Hematopoietic multipotent progenitor cell (in vitro differentiated cells): ENCODE measurements around the gene ADAP1. TPM values are rescaled to one million over a fixed set of nuclear protein-coding genes. Genes with fewer than 3 reads are reported as not detected.
A peak's percentile ranks its signal among the peaks of the same experiment; 100 is the strongest.
"Not testable (repeated sequence)": the region's sequence is repeated elsewhere in the genome, so short reads cannot be mapped to it uniquely, and the experiment has no call there.

Experiments used
- DNase-seq, 3 donors: peaks; one replicate each; pipeline ENCODE4 v3.0.0-alpha.2; 2011 to 2015; ENCODE audit warnings: low read depth in 2 of 3, low spot score in 2 of 3
- total RNA-seq: library from RNA; depleted of rRNA; stranded (reverse); fragments of >200 nt; gene quantifications from one replicate; pipeline ENCODE4 v1.2.3, GENCODE V29; 2012

Gene ADAP1
- total RNA-seq, 1 donor, result 16.2 TPM

DNA sequence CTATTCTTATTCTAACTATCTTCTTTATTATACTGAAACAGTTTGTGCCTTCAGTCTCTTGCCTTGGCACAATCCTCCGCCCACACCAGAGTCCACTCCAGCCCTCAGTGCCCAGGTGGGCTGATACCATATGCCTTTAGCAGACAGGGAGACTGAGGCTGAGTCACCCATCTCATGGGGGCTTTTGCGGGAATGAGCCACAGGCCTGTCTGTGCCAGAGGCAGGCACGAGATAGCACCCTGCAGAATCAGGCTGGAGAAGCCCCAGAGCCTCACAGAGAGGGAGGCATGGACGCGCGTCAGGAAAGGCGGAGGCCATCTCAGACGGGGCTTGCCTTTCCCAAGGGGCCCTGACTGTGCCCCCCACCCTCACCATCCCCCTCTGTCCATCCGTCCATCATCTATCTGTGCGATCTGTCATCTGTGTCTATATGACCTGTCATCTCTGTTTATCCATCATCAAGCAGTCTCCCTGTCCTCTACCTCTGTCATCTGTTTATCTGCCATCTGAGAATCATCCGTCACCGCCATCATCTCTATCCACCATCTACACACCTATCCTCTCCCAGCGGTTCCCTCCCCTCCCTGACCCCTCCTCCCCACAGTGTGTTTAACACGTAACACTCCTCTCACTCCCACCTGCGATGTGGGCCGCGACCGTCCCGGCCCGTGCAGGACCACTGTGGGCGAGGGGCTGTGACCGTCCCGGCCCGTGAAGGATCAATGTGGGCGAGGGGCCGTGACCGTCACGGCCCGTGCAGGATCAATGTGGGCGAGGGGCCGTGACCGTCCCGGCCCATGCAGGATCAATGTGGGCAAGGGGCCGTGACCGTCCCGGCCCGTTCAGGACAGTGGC lies 7.3 kb upstream of the ADAP1 start:
- no peak for DNase-seq

DNA sequence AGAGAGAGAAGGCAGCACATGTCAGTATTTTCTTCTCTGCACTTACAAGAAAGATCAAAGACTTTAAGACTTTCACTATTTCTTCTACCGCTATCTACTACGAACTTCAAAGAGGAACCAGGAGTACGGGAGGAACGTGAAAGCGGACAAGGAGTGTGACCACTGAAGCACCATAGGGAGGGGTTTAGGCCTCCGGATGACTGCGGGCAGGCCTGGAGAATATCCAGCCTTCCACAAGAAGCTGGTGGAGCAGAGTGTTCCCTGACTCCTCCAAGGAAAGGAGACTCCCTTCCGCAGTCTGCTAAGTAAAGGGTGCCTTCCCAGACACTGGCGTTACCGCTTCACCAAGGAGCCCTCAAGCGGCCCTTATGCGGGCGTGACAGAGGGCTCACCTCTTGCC lies 6.5 kb upstream of the ADAP1 start:
- DNase-seq, result not testable (repeated sequence)

DNA sequence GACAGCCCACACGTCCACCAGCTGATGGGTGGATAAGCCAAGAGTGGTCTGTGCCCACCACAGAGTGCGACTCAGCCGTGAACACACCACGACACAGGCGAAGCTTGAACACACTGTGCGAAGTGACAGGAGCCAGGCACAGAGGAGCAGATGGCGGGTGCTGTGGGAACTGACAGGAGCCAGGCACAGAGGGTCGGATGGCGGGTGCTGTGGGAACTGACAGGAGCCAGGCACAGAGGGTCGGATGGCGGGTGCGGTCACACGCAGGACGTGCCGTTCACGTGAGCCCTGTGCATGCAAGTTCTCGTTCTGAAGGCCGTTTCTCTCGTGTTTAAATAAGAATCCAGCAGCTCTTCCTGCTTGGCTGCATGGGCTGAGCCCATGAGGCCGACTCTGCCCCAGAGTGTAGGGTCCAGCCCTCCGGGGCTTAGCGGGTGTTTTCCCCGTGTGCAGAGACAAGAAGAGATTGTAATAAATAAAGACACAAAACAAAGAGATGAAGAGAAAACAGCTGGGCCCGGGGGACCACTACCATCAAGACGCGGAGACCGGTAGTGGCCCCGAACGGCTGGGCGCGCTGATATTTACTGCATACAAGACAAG lies 5.9 kb upstream of the ADAP1 start:
- DNase-seq, result no peak

DNA sequence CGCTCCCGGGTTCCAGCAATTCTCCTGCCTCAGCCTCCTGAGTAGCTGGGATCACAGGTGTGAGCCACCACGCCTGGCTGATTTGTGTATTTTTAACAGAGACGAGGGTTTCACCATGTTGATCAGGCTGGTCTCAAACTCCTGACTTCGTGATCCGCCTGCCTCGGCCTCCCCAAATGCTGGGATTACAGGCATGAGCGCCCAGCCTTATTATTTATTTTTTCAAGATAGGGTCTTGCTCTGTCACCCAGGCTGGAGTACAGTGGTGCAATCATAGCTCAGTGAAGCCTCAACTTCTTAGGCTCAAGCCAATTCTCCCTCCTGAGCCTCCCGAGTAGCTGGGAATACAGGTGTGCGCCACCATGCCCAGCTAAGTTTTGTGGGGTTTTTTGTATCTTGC lies 5.3 kb upstream of the ADAP1 start:
- not testable (repeated sequence) for DNase-seq

DNA sequence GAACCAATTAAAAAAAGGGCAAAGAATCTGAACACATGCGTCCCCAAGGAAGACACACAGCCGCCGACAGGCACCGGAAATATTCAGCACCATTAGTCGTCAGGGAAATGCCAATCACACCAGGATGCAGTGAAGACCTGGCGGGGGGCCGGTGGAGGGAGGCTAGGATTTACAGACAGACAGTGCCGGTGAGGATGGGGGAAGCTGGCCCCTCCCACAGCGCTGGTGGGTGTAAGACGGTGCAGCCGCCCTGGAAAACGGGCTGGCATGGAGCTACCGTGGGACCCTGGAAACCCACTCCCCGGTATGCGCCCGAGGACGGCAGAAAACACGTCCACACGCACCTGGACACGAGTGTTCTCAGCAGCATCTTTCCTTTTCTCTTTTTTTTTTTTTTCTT lies 4.8 kb upstream of the ADAP1 start:
- no peak for DNase-seq

DNA sequence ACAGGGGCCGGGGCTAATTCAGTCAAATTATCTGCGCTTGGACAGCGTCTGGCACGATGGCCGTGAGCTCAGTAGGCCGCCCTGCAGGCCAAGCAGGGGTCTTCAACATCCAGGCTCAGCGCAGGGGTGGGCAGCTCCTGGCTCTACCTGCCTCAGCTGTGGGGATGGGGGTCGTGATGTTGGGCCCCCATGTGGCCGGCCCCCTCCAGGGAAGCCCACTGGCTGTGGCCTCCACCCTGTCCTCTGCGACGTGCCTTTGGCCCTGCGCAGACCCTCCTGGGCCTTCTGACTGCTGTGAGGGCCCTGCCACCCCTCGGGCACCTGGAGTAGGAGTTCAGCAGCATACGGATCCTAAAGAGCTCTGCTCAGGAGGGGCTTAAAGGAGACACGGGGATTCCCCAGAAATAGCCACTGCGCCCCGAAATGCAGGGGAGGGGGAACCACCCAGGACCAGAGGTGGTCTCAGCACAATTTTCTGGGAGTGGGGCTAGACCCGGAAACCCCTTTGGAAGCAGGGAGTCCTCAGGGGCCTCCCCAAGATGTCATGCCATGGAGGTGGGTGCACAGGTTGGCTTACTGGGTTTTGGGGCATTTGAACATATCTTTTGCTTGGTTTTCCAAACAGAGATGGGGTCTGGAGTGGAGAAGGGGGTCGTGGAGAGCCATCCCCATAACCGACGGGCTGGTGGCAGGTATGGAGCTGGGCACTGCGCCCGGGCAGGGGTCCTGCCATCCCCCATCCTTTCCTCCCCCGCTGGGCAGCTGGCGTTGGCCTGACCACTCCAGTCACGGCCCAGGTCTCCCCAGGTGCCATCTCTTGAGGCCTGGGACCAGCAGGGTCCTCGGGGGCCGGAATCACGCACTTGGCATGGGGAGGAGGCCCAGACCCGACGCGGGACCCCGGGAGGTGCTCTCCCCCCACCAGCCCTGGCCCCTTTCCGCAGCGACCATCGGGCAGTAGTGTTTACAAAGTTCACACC lies 4.0 kb upstream of the ADAP1 start:
- DNase-seq, result no peak

DNA sequence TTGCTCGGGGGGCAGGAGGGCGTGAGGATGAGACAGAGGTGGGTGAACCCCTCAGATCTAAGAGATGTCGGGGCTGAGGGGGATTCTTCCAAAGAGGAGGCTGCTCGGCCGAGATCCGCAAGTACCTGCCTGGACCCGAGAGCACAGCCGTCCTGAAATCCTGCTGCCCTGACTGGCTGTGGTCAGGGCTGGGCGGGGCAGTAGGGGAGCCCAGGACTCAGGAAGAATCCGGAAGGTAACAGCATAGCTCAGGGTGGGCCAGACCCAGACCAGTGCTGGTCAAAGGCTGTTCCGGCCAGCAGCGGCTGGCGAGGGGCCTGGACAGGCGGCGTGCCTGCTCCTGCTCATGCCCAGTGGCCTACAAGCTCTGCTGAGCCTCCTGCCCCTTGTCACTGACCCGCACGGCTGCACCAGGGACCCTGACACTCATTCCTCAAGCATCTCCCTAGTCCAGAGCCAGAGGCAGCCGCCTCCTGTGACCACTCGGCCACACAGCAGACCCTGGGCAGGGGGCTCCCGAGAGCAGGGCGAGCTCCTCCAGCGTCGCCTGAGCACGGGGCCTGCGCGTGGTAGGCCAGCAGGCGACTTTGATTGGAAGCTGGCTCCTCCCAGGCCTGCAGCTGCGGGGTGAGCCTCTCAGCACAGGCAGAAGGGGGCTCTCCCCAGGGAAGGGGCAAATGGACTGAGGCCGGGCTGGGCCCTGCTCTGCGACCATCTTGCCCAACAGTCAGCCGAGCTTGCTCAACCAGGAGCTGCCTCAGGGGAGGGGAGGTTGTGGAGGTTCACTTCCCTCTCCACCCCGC lies 3.1 kb upstream of the ADAP1 start:
- DNase-seq, result no peak

DNA sequence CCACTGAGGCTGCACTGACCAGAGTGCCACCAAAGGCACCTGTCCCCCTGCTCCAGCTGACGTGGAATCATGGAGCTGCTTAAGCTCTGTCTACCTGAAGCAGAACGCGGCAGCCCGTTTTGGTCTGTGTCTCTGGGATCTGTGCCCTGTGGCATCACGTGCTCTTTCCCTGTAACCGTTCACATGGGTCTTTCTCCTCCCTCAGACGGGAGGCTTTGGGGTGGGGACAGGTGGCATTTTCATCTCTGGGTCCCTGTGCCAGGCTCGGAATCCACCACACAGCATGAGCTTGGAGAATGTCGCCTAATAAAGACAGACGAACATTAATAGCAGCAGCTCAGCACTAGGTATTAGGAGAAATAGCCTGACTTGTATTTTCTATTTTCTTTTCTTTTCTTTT lies 1.6 kb upstream of the ADAP1 start:
- DNase-seq, result no peak

DNA sequence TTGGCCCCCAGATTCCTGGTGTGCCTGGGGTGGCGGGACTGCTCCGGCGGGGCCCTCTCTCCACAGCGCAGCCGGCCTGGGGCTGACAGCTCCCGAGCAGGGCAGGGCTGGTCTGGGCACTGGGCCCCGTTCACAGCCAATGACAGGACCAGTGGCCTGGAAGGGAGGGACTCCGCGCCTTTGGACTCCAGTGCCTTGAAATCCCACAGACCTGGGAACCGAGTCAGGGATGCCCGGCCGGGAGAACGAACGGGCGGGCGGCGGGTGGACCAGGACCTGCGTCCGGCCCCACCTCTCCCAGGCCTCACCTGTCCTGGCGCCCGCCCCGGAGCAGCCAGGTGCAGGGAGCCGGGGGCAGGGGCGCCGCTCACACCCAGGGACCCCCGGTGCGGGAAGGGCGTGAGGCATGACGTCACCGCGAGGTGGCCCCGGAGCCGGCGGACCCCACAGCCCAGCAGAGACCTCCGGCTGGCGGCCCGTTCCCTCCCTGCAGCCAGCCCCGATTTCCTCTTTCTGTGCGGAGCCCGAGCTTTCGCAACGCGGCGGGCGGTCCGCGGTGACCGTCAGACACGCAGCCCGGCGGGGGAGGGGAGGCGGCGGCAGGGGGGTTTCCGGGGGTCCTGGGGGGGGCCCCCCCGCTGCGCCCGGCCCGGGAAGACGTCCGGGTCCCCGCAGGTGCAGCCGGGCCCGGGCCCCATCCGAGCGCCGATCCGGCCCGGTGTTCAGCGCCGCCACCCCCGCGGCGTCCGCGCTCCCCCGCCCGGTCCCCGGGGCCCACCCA lies 743 bp downstream of the ADAP1 start:
- peak in 2 of 3 donors; percentile 43 to 53 for DNase-seq

DNA sequence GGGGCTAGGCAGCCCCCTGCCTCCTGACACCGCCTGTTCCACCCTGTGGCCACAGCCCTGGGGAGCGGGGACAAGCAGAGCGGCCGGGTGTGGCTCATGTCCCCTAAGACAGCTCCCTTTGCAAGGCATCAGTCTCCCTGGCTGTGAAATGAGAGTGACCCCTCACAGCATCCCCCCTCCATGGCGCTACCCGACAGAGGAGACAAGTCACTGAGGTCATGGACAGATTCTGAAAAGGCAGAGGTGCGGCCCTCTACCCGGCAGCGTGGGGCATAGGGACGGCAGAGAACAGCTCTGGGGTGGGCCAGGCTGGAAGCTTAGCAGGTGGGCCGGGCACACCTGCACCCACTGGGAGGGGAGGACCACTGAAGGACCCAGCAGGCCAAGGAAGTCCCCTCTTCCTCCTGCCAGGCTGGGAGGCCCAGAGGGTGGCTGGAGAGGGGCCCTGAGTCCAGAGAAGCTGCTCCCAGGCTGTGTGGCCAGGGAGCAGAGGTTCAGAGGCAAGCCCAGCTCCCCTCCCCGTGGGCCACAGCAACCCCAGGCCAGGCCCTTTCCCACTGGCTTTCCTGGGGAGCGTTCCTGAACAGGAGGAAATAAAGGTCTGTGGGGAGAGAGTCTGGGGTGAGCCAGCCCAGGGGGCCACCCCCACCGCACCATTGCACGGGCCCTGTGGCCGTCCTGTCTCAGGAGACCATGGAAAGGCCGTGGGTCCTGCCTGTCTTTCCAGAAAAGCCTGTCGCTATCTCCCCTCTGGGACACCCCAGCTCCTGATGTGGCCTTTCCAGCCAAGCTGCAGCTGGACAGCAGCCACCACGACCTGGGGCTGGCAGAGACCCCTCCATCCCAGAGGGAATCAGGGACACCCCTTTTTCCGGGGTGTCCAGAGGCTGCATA lies 1.7 kb downstream of the ADAP1 start:
- no peak for DNase-seq

DNA sequence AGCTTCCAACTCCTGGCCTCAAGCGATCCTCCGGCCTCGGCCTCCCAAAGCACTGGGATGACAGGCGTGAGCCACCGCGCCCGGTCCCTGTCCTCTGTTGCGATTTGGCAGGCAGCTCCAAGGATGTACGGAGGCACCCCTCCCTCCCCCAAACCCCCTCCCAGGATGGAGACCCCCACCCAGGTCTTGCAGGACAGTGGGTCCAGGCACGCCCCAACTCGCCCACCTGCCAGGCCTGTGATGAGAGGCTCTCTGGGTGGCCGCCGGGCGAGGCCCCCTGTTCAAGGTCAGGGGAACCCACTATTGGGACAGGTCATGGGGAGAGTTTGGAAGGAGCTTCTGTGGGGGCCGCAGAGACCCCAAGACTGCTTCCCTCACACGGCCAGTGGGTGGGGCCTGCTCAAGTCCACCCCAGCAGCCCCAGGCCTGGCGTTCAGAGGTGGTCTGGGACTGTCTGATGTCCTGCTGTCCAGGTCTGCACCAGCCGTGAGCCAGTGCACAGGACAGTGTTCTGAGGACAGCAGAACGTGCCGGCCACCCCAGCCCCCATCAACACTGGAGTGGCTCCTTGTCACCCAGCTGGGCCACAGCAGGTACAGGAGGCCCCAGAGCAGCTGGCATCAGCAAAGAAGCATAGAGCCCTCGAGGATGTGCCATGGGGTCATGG lies 2.5 kb downstream of the ADAP1 start:
- no peak for DNase-seq

DNA sequence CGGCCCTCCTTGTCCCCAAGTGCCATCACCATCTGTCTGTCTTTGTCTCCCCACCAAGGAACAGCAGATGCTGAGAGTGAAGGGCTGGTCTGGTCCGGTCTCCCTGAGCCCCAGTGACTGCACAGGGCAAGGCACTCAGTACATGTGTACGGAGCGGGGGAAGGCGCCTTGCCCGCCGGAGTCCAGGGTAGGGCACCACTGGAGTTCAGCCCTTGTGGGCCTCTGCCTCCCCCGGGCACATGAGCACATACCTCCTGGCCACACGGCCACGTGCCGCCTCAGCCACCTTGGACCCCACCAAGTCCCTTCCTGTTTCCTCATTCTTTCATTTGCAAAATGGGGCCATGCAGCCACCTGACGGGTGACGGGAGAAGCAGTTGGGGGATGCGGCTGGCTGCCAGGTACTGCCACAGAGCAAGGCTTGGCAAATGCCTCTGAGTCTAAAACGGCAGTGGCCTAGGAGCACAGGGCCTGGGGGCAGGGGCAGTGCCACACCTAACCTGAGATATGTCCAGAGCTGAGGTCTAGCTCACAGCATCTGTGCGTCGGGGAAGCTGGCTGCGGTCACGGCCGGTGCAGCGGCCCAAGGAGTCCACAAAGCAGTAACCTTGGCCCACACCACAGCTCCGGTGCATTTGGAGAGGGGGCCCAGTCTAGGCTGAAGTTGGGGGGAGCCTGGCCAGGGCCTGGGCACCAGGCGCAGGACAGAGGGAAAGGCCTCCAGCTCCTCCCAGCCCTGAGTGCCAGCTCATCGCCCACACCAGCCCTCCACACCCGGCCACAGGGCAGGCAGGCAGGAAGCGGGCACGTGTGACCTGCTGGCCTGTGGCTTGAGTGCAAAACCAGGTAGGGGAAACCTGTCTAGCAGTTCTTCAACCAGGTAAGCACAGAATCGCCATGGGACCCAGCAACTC lies 5.2 kb downstream of the ADAP1 start:
- no peak for DNase-seq

DNA sequence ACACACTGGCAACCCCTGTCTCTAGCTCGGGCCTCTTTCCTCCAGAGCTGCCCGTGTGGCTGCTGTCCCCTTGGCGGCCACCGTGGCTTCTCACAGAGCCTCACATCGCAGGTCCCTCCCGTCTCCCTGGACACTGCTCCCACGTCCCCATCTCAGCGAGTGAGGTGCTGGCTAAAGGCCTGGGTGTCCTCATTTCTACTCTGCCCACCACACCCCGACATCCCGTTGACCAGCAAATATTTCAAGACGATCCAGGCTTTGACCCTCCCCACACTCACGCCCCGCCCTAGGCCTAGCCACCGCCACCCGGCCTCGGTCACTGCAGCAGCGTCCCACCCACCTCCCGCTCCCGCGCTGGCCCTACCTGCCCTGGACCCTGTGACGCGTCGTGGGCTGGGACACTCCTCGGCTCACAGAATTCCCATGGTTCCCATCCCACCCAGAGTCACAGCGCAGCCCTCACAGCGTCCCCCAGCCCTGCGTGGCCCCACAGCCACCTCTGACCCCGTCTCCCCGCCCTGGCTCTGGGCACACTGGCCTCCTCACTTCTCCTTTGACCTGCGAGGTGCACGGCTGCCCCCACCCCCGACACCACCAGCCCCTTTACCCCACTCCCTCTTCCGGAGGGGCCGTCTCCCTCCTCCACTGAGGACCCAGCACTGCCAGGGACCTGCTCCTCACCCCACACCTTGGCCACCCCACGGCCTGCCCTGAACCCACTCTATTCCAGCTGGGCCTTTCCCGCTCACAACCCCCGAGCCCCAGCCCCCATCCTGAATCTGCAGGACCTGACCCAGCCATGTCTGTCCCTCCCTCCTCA lies 6.9 kb downstream of the ADAP1 start:
- no peak for DNase-seq

DNA sequence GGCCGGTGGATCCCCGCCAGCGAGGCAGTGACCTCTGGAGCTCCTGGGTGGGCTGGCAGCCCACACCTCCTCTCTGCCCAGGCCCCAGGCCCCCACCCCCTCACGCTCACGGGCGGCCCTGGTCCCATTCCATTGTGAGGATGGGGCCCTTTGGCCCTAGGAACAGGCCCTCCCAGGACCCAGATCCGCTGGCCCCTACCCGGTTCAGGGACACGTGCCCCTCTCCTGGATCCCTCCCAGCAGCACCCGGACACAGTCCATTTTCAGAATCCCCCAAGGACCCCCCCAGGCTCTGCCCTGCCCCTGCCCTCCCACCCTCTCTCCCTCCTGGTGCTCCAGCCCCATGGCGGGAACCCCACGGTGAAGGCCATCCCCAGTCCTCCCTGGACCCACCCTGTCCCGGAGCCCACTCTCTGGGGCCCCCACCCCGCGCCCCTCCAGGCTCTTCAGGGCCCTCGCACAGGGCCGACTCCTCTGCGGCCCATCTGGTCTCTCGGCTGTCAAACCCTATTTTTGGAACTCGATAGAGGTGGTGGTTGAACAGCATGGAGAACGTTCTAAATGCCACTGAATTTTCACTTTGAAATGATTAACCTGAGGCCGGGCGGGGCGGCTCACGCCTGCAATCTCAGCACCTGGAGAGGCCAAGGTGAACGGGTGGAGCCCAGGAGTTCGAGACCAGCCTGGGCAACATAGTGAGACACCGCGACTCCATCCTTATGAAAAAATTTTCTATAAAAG lies 8.1 kb downstream of the ADAP1 start:
- DNase-seq, result no peak

DNA sequence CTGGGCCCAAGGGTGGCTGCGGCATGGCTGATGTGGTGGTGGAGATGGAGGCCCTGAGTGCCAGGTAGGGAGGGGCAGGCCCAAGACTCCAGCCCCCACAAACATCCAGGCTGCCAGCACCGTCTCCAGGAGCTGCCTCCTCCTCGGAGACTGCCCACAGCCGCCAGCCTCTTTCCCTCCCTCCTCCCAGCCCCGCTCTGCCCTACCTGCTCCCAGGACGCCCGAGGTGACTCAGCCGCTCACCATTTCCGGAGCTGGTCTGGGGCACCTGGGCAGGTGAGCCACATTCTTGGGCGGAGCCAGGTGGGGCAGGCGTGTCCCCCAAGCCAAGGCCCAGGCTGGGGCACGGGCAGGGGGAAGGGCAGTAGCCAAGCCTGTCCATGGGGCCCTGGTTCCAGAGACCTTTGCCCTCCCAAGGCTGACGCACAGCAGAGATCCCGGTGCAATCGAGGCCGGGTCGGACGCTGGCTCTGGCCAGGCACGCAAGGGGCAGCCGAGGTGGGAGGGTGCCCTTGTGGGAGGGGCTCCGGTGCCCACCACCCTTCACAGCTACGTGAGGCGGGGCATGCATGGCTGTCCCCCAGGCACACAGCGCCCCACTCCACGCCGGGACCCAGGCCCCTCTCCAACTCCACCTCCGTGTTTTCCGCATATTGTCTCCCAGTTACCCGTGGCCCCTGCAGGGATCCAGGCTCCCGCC lies 8.8 kb downstream of the ADAP1 start:
- no peak for DNase-seq
